ENCODE measurements around the gene PRKCA. TPM values are rescaled to one million over a fixed set of nuclear protein-coding genes. Genes with fewer than 3 reads are reported as not detected.

Gene PRKCA
- total and polyA plus RNA-seq, 9 of the 15 experiments (the other 6 are each of a cell fraction or from before 2014, with no cell fraction given): 3.2 to 33.0 (median 17.8) TPM

DNA sequence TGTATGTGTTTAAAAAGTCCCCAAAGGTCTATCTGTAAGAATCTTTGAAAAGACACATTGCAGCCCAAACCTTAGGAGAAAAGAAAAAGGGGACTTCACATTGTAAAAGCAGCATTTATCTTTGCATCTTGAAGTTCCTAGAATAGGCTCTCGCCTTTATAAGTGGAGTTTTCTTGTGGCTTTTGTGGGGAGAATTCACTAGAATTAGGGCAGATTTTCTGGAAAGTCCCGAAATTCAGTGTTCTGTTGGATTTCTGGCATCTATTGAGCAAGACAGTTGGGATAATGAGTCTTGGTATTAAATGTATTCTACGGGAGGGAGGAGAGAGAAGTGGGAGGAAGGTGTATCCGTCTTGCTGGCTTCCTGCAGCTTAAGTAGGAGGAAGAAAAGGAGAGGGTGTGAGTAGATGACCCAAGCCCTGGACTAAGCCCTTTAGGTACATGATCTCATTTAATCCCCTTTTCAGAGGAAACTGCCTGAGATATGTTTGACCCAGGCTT lies 62.6 kb downstream of the PRKCA start (continued):
- TF ChIP-seq, protein P1, sequence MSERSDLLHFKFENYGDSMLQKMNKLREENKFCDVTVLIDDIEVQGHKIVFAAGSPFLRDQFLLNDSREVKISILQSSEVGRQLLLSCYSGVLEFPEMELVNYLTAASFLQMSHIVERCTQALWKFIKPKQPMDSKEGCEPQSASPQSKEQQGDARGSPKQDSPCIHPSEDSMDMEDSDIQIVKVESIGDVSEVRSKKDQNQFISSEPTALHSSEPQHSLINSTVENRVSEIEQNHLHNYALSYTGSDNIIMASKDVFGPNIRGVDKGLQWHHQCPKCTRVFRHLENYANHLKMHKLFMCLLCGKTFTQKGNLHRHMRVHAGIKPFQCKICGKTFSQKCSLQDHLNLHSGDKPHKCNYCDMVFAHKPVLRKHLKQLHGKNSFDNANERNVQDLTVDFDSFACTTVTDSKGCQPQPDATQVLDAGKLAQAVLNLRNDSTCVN (CRISPR knock-in tag; IDR thresholded peaks at IDR 0.05): no peak
- TF ChIP-seq HDAC2 (IDR thresholded peaks at IDR 0.05): 0 out of 2 replicates have a peak, but pooled peaks have one; percentile 37
- TF ChIP-seq, protein P2, sequence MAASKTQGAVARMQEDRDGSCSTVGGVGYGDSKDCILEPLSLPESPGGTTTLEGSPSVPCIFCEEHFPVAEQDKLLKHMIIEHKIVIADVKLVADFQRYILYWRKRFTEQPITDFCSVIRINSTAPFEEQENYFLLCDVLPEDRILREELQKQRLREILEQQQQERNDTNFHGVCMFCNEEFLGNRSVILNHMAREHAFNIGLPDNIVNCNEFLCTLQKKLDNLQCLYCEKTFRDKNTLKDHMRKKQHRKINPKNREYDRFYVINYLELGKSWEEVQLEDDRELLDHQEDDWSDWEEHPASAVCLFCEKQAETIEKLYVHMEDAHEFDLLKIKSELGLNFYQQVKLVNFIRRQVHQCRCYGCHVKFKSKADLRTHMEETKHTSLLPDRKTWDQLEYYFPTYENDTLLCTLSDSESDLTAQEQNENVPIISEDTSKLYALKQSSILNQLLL (CRISPR knock-in tag; IDR thresholded peaks at IDR 0.05; ENCODE audit: borderline replicate concordance): no peak
- TF ChIP-seq NBN (IDR thresholded peaks at IDR 0.05; ENCODE audit: low read depth): no peak
- no peak for TF ChIP-seq ZNF75A (CRISPR knock-in tag; IDR thresholded peaks at IDR 0.05)
- TF ChIP-seq JUND (IDR thresholded peaks at IDR 0.05; ENCODE audit: borderline replicate concordance, low read depth, low read length): no peak
- TF ChIP-seq JUND (tag; IDR thresholded peaks at IDR 0.05; ENCODE audit: borderline replicate concordance, low read depth, low read length): no peak
- TF ChIP-seq ESRRA (IDR thresholded peaks at IDR 0.05; ENCODE audit: borderline replicate concordance, low read depth): peak; percentile 49; the same call in 1 of the 2 replicates
- TF ChIP-seq NCOA4 (IDR thresholded peaks at IDR 0.05; ENCODE audit: partially characterized antibody): no peak
- TF ChIP-seq SAFB (IDR thresholded peaks at IDR 0.05; ENCODE audit: borderline replicate concordance, low read depth, low read length): no peak
- peak in 1 of 2 experiments; percentile 51; a peak in 1 of 4 replicates for TF ChIP-seq KDM1A (IDR thresholded peaks at IDR 0.05)
- TF ChIP-seq TCFL5 (CRISPR knock-in tag; conservative IDR thresholded peaks at IDR 0.05): no peak
- no peak for TF ChIP-seq NFIC (IDR thresholded peaks at IDR 0.05)
- TF ChIP-seq RFX7 (CRISPR knock-in tag; IDR thresholded peaks at IDR 0.05): no peak
- TF ChIP-seq TEAD4 (IDR thresholded peaks at IDR 0.05; ENCODE audit: low read length): peak; percentile 20; the same call in 1 of the 2 replicates
- no peak for TF ChIP-seq TEAD4 (CRISPR knock-in tag; IDR thresholded peaks at IDR 0.05; ENCODE audit: borderline replicate concordance)
- TF ChIP-seq, protein P3, sequence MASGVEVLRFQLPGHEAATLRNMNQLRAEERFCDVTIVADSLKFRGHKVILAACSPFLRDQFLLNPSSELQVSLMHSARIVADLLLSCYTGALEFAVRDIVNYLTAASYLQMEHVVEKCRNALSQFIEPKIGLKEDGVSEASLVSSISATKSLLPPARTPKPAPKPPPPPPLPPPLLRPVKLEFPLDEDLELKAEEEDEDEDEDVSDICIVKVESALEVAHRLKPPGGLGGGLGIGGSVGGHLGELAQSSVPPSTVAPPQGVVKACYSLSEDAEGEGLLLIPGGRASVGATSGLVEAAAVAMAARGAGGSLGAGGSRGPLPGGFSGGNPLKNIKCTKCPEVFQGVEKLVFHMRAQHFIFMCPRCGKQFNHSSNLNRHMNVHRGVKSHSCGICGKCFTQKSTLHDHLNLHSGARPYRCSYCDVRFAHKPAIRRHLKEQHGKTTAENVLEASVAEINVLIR (CRISPR knock-in tag; IDR thresholded peaks at IDR 0.05): no peak
- no peak for TF ChIP-seq ZKSCAN3 (CRISPR knock-in tag; IDR thresholded peaks at IDR 0.05)
- TF ChIP-seq ZNF134 (CRISPR knock-in tag; conservative IDR thresholded peaks at IDR 0.05): no peak
- TF ChIP-seq GATA2 (CRISPR knock-in tag; IDR thresholded peaks at IDR 0.05): peak; percentile 56; the same call in 1 of the 2 replicates
- TF ChIP-seq KLF6 (CRISPR knock-in tag; IDR thresholded peaks at IDR 0.05; ENCODE audit: borderline replicate concordance): no peak
- no peak for TF ChIP-seq SAP30 (IDR thresholded peaks at IDR 0.05; ENCODE audit: borderline replicate concordance, insufficient read depth, low read depth, low read length, poor library complexity, severe bottlenecking)
- no peak for TF ChIP-seq RAD51 (IDR thresholded peaks at IDR 0.05; ENCODE audit: borderline replicate concordance, low read depth)
- no peak for TF ChIP-seq ETS2 (tag; IDR thresholded peaks at IDR 0.05; ENCODE audit: borderline replicate concordance, poor library complexity, severe bottlenecking)
- TF ChIP-seq MAFF (IDR thresholded peaks at IDR 0.05; ENCODE audit: low read length): no peak
- TF ChIP-seq HEY1 (CRISPR knock-in tag; IDR thresholded peaks at IDR 0.05; ENCODE audit: borderline replicate concordance): no peak
- no peak for TF ChIP-seq SMAD3 (CRISPR knock-in tag; conservative IDR thresholded peaks at IDR 0.05)
- TF ChIP-seq NEUROD1 (IDR thresholded peaks at IDR 0.05; ENCODE audit: borderline replicate concordance, low read depth, low read length, partially characterized antibody): no peak

All from K562 (cell line).